Stimulated activated CD4-positive, alpha-beta T cell treated with anti-CD3 and anti-CD28 coated beads, TNF-alpha, amount 100 ng/mL, for 24 hours (primary cell): Measurements from ENCODE around the gene ARHGAP26.

Experiments used
- DNase-seq, 3 experiments: peaks; one replicate each; pipeline ENCODE4 v3.0.0-alpha.2; 2020; ENCODE audit warnings: low read depth in 3 of 3

Gene ARHGAP26

GRCh38 chr5:143059976-143060765 is 290.0 kb downstream of the ARHGAP26 start:
- DNase-seq: no peak

GRCh38 chr5:143061161-143061945 is 291.2 kb downstream of the ARHGAP26 start:
- DNase-seq: no peak

GRCh38 chr5:143062379-143062778 is 292.2 kb downstream of the ARHGAP26 start:
- DNase-seq: no peak

- DNase-seq: no peak
These were observed 293.2 kb downstream of the ARHGAP26 start for GRCh38 chr5:143063175-143063970.

- no peak for DNase-seq
These were observed 294.1 kb downstream of the ARHGAP26 start for GRCh38 chr5:143064218-143064641.

- no peak for DNase-seq
These were observed 294.5 kb downstream of the ARHGAP26 start for GRCh38 chr5:143064676-143065075.

- no peak for DNase-seq
These were observed 295.2 kb downstream of the ARHGAP26 start for GRCh38 chr5:143065185-143065965.

- no peak for DNase-seq
These were observed 295.9 kb downstream of the ARHGAP26 start for GRCh38 chr5:143065996-143066522.

GRCh38 chr5:143066556-143067281 is 296.5 kb downstream of the ARHGAP26 start:
- DNase-seq: peak in 2 of 3 experiments; percentile 8 to 50

- no peak for DNase-seq
These were observed 298.5 kb downstream of the ARHGAP26 start for GRCh38 chr5:143068712-143069111.

GRCh38 chr5:143071927-143072326 is 301.8 kb downstream of the ARHGAP26 start:
- DNase-seq: no peak

GRCh38 chr5:143072734-143073133 is 302.6 kb downstream of the ARHGAP26 start:
- DNase-seq: no peak

GRCh38 chr5:143073766-143074165 is 303.6 kb downstream of the ARHGAP26 start:
- no peak for DNase-seq

GRCh38 chr5:143074414-143074996 is 304.3 kb downstream of the ARHGAP26 start:
- DNase-seq: no peak

GRCh38 chr5:143076377-143076776 is 306.2 kb downstream of the ARHGAP26 start:
- no peak for DNase-seq

- DNase-seq: no peak
These were observed 307.4 kb downstream of the ARHGAP26 start for GRCh38 chr5:143077453-143078103.

GRCh38 chr5:143078313-143078712 is 308.1 kb downstream of the ARHGAP26 start:
- DNase-seq: no peak

- no peak for DNase-seq
These were observed 308.8 kb downstream of the ARHGAP26 start for GRCh38 chr5:143078971-143079370.

GRCh38 chr5:143080407-143080806 is 310.2 kb downstream of the ARHGAP26 start:
- no peak for DNase-seq
